ENCODE measurements around the gene GALNT10.
A peak's percentile ranks its signal among the peaks of the same experiment; 100 is the strongest.

Gene GALNT10

DNA sequence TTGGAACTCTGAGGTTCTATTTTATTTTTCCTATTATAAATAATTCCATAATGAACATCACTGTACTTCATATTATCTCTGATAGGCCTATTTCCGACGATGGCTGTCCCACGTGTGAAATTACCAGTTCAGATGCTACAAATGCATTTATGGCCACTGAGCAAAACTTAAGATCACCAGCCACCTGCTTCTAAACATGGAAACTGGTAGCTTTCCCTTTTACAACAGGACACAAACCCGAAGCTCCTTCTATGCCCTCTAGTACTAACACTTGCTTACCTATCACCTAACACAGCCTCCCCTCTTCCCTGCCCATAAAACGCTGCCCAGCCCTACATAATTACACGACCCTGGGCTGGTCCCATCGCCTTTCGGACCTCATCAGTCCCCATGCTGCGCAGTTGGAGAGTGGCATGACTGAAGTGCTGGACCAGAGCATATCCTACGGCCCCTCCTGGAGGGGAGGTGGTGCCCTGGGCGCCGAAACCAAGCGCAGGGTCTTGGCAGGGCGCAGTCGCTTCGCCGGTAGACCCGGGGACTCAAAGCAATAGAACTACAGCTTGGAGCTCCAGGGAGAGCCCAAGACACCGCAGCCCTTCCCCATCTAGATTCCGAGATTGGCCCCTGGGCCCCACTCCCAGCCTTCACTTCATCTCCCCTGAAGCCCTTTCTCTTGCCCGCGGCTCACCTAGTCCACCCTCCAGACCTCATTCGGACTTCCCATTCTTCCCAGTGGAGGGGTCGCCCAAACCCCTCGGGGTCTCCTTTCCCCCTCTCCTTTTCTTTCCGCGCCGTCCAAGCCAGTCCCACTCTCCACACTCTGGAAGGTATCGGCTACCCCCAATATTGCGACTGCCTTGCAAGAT is 254.3 kb downstream of the GALNT10 start:
- DNase-seq (ENCODE audit: low read depth in 2 of 2): no peak

DNA sequence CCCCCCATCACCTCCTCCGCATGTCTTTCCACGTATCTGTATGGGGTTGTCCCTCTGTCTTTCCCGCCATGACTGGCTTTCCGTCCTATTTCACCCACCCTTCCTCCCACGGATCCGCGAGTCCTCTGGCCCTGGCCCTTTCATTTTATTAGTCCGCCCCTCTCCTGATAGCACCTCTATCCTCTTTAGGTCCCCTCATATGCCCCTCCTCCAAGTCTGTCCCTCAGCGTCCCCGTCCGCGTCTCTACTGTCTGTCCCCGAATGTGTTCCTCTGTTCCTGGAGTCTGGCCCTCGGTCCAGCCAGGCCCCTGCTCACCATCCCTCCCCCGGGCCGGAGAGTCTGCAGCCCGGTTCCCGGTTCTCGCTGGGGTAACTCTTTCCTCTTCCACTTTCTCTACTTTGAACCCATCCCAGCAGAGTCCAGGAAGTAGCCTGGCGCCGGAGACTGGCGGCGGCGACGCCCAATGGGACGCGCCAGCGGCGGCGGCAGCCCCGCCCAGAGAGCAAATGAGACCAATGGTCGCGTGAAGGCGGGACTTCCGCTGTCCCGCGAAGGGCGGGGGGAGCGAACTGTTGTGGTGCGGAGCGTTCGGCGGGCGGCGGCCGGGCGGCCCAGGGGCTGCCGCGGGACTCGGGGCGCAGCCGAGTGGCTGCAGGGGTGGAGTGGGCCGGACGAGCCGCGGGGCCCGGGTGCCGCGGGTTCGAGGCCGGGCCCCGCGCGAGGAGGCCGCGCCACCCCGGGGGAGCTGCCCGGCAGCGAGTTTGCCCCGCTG is 255.1 kb downstream of the GALNT10 start, which contains the start of gene SAP30L:
TSS of gene SAP30L (plus strand) at position 576 of the 773 bp plus-strand sequence. CDS start 608 bp downstream, outside the sequence.
- DNase-seq (ENCODE audit: low read depth in 2 of 2): peak; percentile 87 to 90

DNA sequence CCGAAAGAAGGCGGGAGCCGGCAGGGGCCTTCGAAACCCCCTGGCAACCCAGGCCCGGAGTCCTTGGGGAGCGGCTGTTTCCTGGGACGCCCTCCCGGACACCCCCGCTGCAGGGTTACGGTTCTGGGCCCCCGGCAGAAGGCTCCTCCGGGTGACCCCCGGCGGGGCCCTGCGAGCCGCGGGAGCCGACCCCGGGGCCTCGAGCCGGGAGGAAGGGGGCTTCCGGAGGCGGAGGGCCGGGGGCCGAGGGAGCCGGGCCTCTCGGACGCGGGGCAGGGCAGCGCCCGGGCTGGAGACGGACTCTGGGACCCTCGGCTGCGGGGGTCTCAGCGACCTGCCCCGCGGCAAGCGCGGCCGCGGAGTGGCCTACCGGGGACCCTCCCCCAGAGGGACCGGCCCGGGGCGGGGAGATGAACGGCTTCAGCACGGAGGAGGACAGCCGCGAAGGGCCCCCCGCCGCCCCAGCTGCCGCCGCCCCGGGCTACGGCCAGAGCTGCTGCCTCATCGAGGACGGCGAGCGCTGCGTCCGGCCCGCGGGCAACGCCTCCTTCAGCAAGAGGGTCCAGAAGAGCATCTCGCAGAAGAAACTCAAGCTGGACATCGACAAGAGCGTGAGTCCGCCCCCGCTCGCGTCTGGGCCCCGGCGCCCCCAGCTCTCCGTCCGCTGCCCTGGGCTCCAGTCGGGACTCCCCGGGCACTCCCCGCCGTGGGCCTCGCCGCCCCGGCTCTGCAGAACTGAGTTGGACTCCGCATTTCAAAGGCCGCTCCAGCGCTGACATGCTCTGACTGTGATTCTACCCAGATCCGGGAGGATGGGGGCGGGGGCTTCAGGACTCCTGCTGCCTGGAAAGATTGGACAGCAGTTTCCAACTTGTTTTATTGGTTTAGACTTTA is 255.9 kb downstream of the GALNT10 start:
- peak in 1 of 2 donors; percentile 28 for DNase-seq (ENCODE audit: low read depth in 2 of 2)

DNA sequence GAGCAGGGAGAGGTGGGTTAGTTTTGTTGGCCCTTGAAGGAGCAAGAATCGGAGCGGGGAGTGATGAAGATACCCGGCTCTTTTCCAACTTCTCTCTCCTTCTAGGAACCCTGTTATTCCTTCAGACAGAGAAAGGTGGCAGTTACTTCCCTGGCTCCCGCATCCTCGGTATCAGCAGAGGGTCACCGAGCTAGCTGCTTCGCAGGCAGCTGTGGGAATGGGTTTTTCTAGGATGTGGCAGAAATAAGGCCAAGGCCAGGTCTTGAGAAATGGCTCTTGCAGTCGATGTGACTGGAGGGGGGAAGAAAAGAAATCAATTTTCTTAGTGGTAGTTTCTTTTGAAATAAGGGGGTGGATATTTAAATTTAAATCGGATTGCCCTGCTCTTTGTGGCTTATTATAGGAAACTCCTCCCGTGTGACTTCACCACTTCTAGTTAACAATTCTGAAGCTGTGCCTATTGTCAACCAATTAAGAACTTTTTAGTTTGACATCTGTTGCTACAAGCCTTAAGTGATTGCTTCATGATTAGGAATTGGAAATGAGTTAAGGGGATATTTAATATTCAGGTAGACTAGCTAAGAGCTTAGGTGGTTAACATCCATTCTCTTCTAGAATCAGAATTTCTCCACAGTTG is 256.7 kb downstream of the GALNT10 start:
- DNase-seq (ENCODE audit: low read depth in 2 of 2): no peak

DNA sequence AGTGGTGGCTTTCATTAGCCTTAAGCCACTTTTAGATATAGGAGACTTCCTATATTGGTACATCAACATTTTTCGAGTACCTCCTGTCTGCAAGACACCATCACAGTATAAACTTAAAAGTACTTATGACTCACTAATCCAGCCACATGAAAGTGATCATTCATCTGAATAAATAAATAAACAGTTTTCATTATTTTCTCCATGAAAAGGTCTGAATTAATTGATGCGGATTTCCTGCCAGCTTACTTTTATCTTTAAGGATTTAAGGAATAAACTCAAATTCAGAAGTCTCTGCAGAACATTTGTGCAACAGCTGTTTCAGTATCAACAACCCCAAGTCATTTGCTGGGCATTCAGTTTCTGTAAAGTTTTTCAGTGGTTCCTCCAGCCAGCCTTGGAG is 259.3 kb downstream of the GALNT10 start:
- DNase-seq (ENCODE audit: low read depth in 2 of 2): no peak

DNA sequence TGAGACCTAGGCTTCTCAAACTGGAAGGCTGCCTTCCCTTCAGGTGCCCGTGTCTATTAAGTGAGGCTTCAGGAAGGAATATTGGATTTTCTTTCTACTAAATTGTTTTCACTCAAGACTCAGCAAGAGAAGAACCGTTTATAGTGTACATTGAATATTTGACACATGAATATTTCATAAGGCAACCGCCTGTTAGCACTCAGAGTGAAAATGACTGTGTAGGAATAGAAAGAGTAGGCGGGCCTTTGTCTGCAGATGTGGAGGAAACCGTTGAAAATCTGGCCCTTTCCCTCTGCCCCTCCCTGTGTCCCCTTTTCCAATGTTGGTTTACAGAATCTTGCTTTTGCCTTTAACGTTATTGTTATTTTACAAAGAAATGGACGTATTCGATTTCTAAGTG is 261.4 kb downstream of the GALNT10 start:
- DNase-seq (ENCODE audit: low read depth in 2 of 2): no peak

DNA sequence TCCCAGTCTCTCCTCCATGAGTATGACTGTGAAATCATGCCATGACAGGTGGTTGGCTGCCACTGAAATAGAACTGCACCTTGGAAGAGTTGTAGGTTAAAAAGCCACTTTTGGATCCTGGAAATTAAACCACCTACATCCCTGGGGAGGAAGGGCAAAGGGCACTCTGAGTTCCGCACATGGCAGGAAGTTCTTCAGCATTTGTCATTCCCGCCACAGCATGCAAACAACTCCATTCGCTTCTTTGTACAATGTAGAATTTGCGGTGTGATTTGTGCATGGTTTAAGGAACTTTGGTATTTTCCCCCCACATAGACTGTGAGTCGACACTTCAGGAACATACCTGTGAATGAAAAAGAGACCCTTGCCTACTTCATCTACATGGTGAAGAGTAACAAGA is 265.1 kb downstream of the GALNT10 start:
- no peak for DNase-seq (ENCODE audit: low read depth in 2 of 2)

DNA sequence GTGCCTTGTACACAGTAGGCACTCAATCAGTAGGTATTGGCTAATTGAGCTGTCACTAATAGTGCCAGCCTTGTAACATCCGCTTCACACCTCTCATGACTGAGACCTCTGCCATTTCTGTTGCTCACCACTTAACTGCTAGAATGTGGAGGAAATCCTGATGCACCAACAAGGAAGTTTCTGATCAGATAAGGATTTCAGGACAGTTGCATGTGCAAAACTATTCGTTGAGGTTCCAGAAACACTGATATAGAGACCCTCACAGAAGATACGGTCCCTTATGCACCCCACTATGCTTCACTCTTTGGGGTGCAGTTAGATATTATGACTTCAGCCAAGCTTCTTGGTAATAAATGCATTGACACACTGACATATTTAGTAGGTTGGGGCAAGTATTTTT is 266.0 kb downstream of the GALNT10 start:
- no peak for DNase-seq (ENCODE audit: low read depth in 2 of 2)

DNA sequence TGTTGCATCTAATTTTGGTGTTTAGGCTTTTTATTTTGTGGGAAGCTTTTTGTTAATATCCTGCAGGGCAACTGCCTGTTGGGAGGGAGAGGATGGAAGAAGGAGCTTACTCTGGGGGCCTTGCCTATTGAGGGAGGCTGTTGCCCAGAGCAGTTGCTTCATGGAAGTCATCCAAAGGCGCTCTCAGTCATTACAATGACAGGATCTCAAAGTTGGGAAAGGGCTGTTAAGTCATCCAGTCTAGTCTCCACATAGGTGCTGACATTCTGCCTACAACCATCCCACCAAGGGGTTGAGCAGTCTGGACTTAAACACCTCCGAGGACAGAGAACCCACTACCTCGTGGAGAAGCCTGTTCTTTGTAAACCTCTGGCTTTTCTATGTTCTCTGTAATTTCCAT is 268.5 kb downstream of the GALNT10 start:
- DNase-seq (ENCODE audit: low read depth in 2 of 2): no peak

DNA sequence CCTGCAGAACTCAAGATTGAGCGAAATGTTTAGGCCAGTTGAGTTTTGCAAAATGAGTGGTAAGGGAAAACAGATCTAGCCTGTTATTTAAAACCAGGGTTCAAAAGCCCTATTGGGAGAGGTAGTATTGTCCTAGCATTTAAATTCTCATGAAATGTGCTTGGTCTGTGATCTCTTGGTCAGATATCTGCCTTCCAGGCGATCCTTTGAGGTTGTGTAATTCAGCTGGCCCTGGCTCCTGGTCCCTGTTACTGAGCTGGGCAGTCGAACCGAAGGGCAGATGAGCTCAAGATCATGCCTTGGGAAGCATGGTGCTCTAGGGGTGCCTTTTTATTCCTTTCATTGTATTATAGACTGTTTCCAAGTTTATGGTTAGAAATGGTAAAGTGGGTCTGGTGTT is 269.6 kb downstream of the GALNT10 start:
- no peak for DNase-seq (ENCODE audit: low read depth in 2 of 2)

DNA sequence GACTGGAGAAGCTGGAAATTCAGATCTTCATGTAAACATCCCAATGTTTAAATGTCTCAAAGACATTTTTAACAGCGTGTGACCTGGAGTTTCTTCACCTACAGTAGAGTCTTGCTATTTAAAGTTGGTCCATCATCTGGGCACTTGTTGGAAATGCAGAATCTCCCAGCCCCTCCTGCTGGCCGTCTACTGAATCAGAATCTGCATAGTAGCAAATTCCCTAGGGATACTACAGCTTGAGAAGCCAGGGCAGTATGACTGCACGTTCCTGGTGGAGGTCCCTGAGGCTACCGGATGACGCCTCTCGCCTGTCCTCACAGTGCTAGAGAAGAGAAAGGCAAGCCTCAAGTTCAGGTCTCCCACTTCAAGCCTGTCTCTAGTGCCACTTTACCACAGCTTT is 271.0 kb downstream of the GALNT10 start:
- no peak for DNase-seq (ENCODE audit: low read depth in 2 of 2)

DNA sequence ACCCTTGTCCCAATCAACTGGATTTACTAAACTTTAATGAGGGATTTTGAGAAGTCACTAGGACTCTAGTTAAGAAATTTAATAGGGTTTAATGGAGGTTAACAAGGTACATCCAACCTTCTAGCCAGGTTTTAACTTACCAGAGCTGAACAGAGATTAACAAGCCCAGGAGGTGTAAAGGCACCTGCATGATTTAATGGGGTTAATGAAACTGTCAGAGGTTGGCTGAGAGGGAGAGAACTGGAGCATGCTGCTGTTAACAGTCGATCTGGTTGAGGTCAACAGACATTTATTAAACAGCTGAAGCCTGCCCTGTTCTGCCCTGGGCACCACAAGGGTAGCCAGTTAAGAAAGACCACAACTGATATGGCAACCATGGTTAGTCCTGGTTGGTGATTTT is 273.9 kb downstream of the GALNT10 start:
- no peak for DNase-seq (ENCODE audit: low read depth in 2 of 2)

DNA sequence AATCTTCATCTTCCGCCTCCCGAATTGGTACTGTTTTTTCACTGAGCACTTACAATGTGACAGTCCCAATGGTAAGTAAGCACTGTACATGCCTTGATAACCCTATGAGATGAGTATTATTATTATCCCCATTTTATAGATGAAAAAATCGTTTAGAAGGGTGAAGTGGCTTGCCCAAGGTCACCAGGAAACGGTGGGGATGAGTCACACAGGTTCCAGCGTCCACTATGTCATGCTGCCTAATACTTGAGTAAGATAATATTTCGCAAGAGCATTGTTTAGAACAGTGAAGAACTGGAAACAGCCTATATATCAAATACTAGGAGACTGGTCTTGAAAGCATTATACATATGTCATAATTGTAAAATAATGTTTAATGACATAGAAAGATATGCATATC is 274.6 kb downstream of the GALNT10 start:
- DNase-seq (ENCODE audit: low read depth in 2 of 2): no peak

DNA sequence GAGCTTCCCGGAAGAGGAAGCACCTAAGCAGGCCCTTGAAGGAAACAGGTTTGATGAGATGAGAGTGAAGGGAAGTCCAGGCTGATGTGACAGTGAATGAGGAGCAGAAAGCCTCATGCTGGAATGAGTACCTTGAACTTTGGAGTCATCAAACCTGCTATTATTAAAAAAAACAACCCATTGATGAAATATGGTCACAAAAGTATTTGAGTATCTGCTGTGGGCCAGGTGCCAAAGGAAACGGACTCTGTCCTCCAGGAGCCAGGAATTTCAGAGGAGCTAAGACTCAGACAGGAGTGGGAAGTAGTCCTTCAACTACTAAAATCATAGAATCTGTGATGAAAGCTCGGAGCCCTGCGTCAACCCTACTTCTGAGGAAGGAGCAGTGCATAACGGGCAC is 275.6 kb downstream of the GALNT10 start:
- DNase-seq (ENCODE audit: low read depth in 2 of 2): no peak

DNA sequence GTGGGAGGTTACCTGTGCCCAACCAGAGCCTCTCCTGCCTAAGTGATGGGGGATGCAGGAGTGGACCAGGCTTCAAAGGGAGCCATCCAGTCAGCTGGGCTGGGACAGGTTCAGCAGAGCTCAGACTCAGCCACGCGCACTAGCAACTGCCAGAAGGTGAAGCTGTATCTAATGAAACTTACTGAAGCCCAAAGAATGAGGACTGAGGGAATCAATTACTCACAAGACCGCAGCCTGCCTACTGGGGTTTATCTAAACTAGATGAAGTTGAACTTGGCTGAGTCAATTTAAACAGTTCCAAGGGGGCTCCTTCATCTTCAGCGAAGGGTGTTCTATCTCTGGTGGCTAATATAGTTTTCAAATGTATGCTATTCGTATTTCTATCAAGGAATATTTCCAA is 276.1 kb downstream of the GALNT10 start:
- no peak for DNase-seq (ENCODE audit: low read depth in 2 of 2)

DNA sequence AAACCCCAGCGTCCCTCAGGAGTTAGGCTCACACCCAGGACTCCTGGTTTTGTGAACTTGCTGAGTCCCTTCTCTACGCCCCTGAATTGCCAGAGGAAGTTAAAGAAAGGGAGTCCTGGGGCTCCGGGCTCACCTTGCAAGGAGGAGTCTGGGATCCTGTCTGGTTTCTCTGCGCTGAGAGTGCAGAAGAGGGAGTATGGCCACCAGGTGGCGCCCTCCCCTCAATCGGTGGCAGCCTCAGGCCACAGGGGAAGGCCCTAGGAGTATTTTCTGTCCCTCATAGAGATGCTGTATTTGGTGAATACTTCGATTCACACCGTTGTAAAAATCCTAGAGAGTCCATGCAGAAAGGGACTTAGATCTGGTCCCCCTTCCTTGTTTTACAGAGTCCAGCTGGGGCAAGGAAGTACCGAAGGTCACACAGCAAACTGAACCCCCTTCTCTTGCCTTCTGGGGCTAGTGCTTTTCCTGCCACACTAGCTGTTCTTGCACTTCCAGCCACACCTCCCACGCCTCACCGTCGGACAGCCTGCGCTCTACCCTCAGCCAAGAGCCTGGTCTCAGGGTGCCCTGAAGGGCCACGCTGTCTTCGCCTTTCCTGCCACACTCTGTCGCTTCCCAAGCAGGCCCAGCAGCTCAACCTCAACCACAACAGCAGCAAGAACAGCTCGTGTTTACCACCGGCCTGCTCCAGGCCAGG is 277.3 kb downstream of the GALNT10 start:
- DNase-seq (ENCODE audit: low read depth in 2 of 2): peak; percentile 71 to 80

DNA sequence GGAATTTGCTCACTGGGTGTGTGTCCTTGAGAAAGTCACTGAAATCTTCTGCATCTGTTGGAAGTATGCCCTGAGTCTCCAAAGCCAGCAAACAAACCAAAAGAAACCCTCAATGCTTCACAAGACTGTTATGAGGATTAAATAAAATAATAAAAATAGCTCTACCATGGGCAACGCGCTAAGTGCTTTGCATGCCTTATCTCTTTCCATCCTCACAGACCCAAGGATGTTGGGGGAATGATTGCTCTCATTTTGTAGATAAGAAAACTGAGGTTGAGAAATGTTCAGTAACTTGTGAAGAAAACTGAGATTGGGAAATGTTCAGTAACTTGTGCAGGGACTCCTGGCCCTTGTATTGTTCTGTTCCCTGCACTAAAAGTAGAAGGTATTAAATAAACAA is 279.6 kb downstream of the GALNT10 start:
- DNase-seq (ENCODE audit: low read depth in 2 of 2): no peak

Measured in activated CD4-positive, alpha-beta T cell treated with anti-CD3 and anti-CD28 coated beads for 24 hours (primary cell).